NK-92 (cell line): ENCODE measurements around the gene E2F8.

Experiments
- DNase-seq: peaks from one replicate; lab custom pipeline; 2025; ENCODE audit not compliant: unreplicated experiment; lab: John Stamatoyannopoulos, UW

The E2F8 gene

GRCh38 chr11:19225123-19225522, 15.6 kb downstream of the E2F8 start:
- DNase-seq, result no peak

- no peak for DNase-seq
These were observed 19.6 kb downstream of the E2F8 start for GRCh38 chr11:19220903-19221724.

GRCh38 chr11:19218786-19219460, 21.8 kb downstream of the E2F8 start:
- DNase-seq, result no peak

DNA sequence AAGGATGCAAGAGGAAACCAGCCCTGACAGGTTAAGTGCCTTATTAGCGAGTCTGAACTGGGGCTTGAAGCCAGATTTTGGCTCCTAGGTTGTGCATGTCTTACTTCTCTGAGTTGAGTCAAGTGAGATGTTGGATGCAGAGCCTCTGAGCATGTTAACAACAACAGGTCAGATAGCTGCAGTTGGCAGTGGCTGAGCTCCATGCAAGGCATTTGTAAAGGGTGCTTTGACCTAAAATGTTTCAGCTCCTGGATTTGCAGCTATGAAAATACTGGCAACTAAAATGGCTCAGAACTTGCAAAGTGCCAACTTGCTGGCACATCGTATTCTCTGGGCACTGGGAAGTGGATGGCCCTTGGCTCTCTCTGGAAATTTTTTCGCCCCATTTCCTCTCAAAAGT, 22.5 kb downstream of the E2F8 start:
- no peak for DNase-seq

DNA sequence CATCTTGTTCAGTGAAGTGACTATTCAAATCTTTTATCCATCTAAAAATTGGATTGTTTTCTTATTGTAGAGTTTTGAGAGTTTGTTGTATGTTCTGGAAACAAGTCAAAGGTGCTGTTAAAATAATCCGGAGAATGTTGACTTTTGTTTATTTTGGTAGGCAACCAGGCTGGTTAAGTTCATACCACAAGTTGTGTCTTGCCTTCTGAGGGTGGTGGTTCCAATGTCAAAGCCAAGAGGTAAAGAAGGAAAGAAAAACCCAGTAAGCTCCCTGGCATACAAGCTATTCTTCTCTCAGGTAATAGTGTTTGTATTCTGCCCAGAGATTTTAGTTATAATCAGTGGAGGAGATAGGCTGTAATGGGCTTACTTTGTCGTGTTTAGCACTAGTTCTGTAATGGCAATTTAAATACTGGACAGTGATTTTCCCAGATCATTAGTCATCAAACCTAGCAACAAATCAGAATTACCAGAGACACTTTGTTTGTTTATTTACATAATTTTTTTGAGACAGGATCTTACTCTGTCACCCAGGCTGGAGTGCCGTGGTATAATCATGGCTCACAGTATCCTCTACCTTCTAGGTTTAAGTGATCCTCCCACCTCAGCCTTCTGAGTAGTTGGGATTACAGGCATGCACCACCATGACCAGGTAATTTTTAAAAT, 23.9 kb downstream of the E2F8 start:
- no peak for DNase-seq

GRCh38 chr11:19216021-19216420, 24.7 kb downstream of the E2F8 start:
- no peak for DNase-seq

DNA sequence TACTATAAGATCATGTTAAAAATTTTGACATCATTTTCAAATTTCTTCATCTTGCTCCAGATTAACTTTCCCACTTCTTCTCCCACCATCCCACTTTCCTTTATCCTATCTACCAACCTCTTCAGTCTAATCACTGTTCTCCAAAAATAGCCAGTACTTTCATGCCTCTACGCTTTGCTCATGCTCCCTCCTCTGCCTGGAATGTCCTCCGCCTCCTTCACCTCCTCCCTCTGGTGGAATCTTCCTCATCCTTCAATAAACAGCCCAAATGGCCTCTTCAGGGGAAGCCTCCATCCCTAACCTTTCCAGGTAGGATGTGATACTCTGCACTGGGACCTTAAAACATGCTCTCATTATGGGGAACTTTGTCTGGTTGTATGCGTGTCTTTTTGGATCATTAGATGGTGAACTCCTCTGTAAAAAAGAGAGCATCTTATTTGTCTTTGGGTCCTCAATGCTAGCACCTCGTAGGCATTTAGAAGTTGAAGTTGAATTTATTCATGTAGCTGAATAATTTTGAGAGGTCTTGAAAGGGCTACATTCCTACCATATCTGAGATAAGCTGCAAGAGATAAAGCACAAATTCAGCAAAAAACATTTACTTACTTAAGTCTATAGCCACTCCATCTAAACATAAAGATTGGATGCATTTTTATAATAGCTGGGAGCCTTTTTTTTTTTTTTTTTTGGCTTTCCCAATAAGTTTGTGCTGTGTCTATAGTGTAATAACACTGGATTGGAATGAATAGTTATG, 31.0 kb downstream of the E2F8 start:
- DNase-seq, result no peak

- DNase-seq, result no peak
These were observed 31.7 kb downstream of the E2F8 start for GRCh38 chr11:19208959-19209546.

DNA sequence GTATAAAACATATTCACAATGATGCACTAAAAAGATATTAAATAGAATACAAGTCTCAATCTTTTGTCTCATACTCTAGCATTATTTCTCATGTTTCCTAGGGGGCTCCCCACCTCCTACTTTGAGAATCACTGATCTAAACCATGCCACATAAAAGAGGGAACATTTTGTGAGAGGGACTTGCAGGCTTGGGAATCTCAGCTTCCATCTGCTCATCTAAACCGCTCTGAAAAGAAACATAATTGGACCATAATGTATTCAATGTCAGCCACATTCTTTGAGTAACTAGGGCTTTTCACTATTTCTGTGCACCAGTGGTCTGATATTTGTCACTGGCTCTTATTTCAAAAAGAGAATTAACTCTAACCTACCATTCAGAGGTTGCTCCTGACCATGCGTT, 32.6 kb downstream of the E2F8 start:
- DNase-seq, result no peak

GRCh38 chr11:19204836-19205235, 35.9 kb downstream of the E2F8 start:
- no peak for DNase-seq

- no peak for DNase-seq
These were observed 38.8 kb downstream of the E2F8 start, which contains the start of gene CSRP3 for GRCh38 chr11:19201737-19202605. Gene CSRP3 (minus strand): TSS chr11:19201983. CDS start chr11:19192448, 9,535 bp downstream.

DNA sequence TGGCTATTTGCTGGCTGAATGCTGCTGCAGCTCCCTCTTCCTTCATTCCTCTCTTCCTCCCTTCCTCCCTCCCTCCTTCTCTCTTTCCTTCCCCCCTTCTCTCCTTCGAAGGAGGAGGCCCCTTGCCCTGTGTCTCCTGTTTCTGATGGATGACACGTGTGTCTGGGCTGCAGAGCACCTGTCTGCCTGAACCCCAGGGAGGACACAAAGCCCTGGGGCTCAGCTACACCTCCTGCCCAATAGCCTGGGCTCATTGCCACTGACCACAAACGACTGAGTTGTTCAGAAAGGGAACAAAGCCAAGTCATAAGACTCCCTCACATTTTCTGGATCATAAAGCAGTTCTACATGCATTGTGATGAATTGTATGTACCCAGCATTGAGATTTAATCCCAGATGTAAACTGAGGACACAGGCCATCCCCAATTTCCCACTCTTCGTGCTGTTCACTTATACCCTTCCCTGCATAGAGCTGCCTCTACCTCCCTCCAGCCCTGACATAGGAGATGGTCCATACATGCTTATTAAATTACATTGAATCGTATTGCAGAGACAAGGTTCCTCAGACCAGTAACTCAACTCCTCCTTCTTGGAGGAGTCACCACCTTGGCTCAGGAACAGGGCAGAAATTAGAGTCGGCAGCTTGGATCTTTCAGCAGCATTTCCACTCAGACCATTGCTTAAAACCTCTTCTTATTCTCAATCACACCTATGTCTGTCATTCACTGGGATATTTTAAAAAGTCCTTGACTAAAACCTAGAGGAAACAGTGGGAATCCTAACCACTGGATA, 40.1 kb downstream of the E2F8 start:
- DNase-seq, result no peak

- no peak for DNase-seq
These were observed 41.0 kb downstream of the E2F8 start for GRCh38 chr11:19199771-19200170.

DNA sequence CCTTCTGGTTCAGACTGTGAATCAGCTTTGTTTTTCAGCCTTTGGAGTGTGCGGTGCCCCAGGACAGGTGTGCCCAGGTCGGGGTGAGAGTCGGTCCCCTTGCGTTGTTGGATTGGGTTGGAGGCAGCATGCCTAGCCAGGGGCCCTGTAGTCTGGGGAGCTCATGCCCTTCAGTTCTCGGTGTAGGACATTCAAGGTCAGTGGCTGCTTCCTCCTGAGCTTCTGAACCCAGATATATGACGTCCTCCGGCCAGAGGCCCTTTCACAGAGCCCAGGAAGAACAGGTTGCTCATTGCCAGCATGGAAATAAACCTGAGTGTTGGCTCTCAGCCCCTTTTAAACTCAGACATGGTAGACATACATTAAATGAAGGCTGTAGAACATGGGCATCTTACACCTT, 41.7 kb downstream of the E2F8 start:
- DNase-seq, result no peak

GRCh38 chr11:19196432-19196831, 44.3 kb downstream of the E2F8 start:
- DNase-seq, result no peak

- no peak for DNase-seq
These were observed 46.0 kb downstream of the E2F8 start for GRCh38 chr11:19194620-19195308.

DNA sequence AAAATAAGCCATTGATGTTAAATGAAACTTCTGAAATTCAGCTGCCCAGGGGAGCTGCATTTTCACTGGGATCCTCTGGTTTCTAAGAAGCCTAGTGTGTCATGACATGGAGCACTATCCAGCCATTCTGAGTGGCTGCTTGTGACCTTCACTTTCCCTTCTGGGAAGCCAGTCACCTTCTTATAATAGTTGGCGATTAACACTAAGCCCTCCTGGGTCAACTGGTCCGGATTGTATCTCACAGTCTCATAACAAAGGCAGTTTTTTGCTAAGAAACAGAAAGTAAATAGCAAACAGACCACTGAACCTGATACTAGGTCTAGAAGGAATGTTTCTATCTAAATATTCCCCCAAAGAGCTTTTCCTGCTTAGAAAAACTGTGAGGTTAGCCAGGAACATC, 46.8 kb downstream of the E2F8 start:
- DNase-seq, result no peak

GRCh38 chr11:19191530-19192169, 49.1 kb downstream of the E2F8 start:
- no peak for DNase-seq
